AG04449 (cell line): ENCODE data around the gene MAP7D1.

Source experiments
- CTCF ChIA-PET: fragments of 350-600 bp; formaldehyde crosslinking; extraction: SDS; loops from one replicate; lab custom pipeline; 2021; ENCODE audit warnings: antibody characterized with exemption; lab: Yijun Ruan, JAX
- POLR2A ChIA-PET: fragments of 400-600, 350-600 bp; formaldehyde crosslinking; extraction: SDS; loops from one replicate; lab custom pipeline; 2020; ENCODE audit warnings: antibody characterized with exemption, inconsistent platforms; lab: Yijun Ruan, JAX
- DNase-seq: peaks from one replicate; pipeline ENCODE4 v3.0.0-alpha.2; 2010; ENCODE audit warnings: low read depth, low spot score
- H3K4me3 ChIP-seq: 2 replicates; pipeline ENCODE4 v1.5.1; 2011; ENCODE audit warnings: low read depth, mild to moderate bottlenecking, control low read depth, low read length
- TF ChIP-seq, protein P1 (sequence below): IDR thresholded peaks from one replicate; pipeline ENCODE4 v1.5.1; 2011; ENCODE audit warnings: mild to moderate bottlenecking, moderate library complexity, low read length, control low read depth, inconsistent platforms; ENCODE audit not compliant: insufficient read depth; ENCODE audit errors: missing control alignments

MAP7D1 gene

DNA sequence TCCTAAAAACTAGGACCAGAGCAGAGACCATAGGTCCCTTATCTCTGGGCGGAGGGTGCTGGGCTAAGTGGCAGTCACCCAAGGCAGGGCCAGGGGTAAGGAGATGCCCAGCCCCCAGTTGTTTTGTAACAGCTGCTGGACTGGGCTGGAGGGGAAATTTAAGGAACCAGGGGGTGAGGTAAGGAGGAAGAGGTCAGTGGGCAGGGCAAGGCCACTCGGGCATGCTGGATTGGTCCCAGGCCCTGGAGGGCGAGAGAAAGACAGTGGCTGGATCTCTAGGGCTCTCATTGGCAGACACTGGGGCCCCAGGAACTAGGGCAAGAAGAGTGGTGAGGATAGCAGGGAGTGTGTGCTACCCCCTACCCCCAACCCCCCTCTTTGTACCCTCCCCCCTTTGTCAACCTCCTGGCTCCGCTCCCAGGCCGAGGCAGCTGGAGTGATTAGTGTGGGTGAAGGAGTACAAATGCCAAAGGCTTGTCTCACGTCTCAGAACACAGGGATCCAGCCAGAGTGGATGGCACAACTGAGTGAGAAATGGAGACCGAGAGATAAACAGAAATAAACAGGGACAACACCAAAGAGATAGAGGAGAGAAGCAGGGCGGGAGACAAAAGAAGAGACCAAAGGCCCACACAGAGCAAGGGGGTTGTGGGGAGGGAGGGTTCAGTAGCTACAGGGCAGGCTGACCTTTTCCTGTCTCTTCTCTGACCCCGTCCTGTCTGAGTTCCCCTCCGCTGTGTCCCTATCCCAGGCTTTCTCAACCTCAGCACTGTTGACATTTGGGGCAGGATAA lies 47.8 kb downstream of the MAP7D1 start:
- ChIA-PET CTCF (interaction anchor here (1.2 to 1.9 kb wide), 2 partner anchors 9 to 68 kb away, joined by 3 to 4 read pairs; no protein-coding TSS in a partner anchor), POLR2A (no interaction called here)
- TF ChIP-seq, protein P1, sequence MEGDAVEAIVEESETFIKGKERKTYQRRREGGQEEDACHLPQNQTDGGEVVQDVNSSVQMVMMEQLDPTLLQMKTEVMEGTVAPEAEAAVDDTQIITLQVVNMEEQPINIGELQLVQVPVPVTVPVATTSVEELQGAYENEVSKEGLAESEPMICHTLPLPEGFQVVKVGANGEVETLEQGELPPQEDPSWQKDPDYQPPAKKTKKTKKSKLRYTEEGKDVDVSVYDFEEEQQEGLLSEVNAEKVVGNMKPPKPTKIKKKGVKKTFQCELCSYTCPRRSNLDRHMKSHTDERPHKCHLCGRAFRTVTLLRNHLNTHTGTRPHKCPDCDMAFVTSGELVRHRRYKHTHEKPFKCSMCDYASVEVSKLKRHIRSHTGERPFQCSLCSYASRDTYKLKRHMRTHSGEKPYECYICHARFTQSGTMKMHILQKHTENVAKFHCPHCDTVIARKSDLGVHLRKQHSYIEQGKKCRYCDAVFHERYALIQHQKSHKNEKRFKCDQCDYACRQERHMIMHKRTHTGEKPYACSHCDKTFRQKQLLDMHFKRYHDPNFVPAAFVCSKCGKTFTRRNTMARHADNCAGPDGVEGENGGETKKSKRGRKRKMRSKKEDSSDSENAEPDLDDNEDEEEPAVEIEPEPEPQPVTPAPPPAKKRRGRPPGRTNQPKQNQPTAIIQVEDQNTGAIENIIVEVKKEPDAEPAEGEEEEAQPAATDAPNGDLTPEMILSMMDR: no peak
- no peak for DNase-seq
- H3K4me3 ChIP-seq: no peak overlapping the region

DNA sequence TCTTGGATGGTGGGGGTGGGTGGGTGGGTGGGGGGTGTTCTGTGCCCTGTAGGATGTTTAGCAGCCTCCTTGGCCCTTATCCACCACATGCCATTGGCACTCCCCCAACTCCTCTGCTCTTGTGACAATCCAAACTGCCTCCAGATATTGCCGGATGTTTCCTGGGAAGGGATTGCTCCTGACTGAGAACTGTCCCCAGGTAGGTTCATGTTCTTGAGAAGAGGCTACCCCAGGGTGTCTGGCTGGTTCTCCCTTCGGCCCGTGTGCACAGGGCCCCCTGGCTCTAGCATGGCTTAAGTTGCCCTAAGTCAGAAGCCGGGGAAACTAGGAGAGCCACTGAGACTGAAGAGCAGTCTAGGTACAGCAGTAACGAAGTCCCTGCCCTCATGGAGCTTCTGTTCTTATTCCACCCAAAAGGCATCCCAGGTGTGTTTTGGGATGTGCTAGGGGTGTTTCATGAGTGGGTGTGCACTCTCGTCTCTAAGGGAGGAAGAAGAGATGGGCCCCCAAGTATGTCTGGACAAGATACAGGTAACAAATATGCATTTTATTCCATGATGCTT lies 48.5 kb downstream of the MAP7D1 start:
- CTCF ChIA-PET: interaction anchor here (1.2 to 1.9 kb wide), 2 partner anchors 10 to 69 kb away, joined by 3 to 4 read pairs; no protein-coding TSS in a partner anchor
- no peak for DNase-seq
- TF ChIP-seq, protein P1: no peak
- POLR2A ChIA-PET: no interaction called here
- no peak overlapping the region for H3K4me3 ChIP-seq

DNA sequence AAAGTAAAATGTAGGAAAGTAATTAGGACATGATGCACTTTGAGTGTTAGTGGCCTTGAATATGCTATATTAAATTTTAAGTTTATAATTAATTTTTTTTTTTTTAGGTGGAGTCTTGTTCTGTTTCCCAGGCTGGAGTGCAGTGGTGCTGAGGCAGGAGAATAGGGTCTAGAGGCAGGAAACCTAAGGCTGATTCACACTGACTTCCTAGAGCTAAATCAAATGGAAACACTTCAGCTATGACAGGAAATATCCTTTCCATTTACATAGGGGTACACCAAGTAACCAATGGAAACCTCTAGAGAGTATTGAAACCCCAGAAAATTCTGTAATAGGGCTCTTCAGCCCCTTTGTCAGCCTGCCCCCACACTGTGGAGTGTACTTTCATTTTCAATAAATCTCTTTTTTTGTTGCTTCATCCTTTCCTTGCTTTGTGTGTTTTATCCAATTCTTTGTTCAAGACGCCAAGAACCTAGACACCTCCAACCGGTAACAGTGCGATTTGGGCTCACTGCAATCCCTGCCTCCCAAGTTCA lies 50.4 kb downstream of the MAP7D1 start:
- ChIA-PET CTCF (interaction anchor here (1.1 to 4.6 kb wide), 3 partner anchors 12 to 104 kb away, joined by 3 to 20 read pairs (median 9); no protein-coding TSS in a partner anchor), POLR2A (no interaction called here)
- TF ChIP-seq, protein P1: no peak
- DNase-seq: no peak
- no peak overlapping the region for H3K4me3 ChIP-seq

DNA sequence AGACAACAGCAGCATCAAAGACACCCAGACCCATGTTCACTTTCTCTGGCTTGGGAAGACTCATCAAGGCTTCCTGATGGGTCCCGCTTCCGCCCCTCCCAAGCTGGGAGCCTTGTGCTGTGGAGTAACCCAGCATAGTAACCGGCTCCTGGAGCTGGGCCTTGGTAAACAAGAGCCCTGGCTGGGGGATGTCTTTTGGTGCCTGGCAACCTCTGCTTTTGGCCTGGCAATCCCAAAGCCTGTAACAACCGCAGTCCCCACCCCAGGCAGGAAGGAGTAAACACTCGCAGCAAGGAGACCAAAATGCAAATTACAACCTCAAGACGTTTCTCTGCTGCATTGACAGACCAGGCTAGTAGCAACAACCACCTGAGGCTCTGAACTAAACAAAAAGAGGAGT lies 51.4 kb downstream of the MAP7D1 start:
- CTCF ChIA-PET: interaction anchor here (1.1 to 4.6 kb wide), 3 partner anchors 11 to 105 kb away, joined by 3 to 20 read pairs (median 9); no protein-coding TSS in a partner anchor
- TF ChIP-seq, protein P1: no peak
- POLR2A ChIA-PET: no interaction called here
- no peak overlapping the region for H3K4me3 ChIP-seq
- DNase-seq: no peak

DNA sequence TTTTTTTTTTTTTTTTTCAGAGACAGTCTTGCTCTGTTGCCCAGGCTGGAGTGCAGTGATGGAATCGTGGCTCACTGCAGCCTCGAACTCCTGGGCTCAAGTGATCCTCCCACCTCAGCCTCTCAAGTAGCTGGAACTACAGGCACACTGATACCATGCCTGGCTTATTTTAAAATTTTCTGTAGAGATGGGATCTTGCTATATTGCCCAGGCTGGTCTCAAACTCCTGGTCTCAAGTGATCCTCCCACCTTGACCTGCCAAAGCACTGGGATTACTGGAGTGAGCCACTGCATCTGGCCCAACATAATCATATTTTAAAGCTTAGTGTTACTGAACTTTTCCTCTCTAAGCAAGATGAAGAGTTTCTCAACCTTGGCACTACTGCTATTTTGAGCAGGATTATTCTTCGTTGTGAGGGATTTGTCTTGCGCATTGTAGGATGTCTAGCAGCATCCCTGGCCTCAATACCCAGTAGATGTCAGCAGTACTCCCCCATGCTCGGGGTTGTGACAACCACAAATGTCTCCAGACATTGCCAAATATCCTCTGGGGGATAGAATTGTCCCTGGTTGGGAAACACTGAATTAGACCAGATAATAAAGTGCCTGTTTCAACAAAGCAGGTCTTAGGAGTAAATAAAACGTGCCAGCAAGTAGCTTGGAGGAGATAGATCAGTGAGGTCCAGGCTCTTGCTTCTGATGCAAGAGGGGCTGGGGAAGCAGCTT lies 53.2 kb downstream of the MAP7D1 start:
- TF ChIP-seq, protein P1: no peak
- no peak for DNase-seq
- no peak overlapping the region for H3K4me3 ChIP-seq
- ChIA-PET POLR2A (no interaction called here), CTCF (interaction anchor here (0.9 to 4.6 kb wide), 6 partner anchors 9 to 109 kb away, joined by 3 to 20 read pairs (median 4); no protein-coding TSS in a partner anchor)
